ENCODE data around the gene LINGO4. TPM values are rescaled to one million over a fixed set of nuclear protein-coding genes. Genes with fewer than 3 reads are reported as not detected.

LINGO4 gene
- total RNA-seq, result under 1 TPM; 0.33 to 0.39 TPM

GRCh38 chr1:151805066-151805820 is at the start of gene LINGO4:
LINGO4 (minus strand) TSS chr1:151805419; CDS start chr1:151802704, 2,715 bp downstream.
- Mint-ChIP-seq H3K4me3 (no peak within 1 kb of the TSS), H3K9me3 (no peaks in the 10 kb centered on the region), H3K36me3 (no peaks in the 10 kb centered on the region), H3K27ac (no peak within 1 kb of the TSS), H3K4me1 (ENCODE audit: low read depth) (peaks cover 4% of the 10 kb centered on the region), H3K27me3 (no peaks in the 10 kb centered on the region)
- DNase-seq, result no peak
- ChIA-PET CTCF (no interaction called here), POLR2A (no interaction called here)
- intact Hi-C loops (cut with micrococcal nuclease), result no loop called here

- intact Hi-C loops (cut with micrococcal nuclease), result no loop called here
- no peak for DNase-seq
- POLR2A ChIA-PET, result no interaction called here
- peaks cover 3% of the 10 kb centered on the region for H3K4me1 Mint-ChIP-seq (ENCODE audit: low read depth)
- no peaks in the 10 kb centered on the region for H3K27me3 Mint-ChIP-seq
- H3K9me3 Mint-ChIP-seq, result no peaks in the 10 kb centered on the region
- no peak overlapping the region for H3K4me3 Mint-ChIP-seq
- peaks cover 19% of the 10 kb centered on the region for H3K36me3 Mint-ChIP-seq
- H3K27ac Mint-ChIP-seq, result no peak overlapping the region
- CTCF ChIA-PET, result no interaction called here
Measured at GRCh38 chr1:151854658-151855057, 49.4 kb upstream of the LINGO4 start.

- no peak within 1 kb of the TSS for H3K27ac Mint-ChIP-seq
- intact Hi-C loops (cut with micrococcal nuclease), result no loop called here
- H3K27me3 Mint-ChIP-seq, result no peaks in the 10 kb centered on the region
- no peak for DNase-seq
- peaks cover 27% of the 10 kb centered on the region for H3K36me3 Mint-ChIP-seq
- POLR2A ChIA-PET, result interaction anchor here (1.3 kb wide), 1 partner anchor 14 kb away, joined by 3 read pairs; the partner anchor contains the start of gene C2CD4D
- H3K4me1 Mint-ChIP-seq (ENCODE audit: low read depth), result peaks cover 13% of the 10 kb centered on the region
- CTCF ChIA-PET, result interaction anchor here (2.2 kb wide), 1 partner anchor 17 kb away, joined by 4 read pairs; no protein-coding TSS in a partner anchor
- H3K9me3 Mint-ChIP-seq, result no peaks in the 10 kb centered on the region
- no peak within 1 kb of the TSS for H3K4me3 Mint-ChIP-seq
Measured at GRCh38 chr1:151853411-151853943, 48.3 kb upstream of the LINGO4 start, which contains the start of gene THEM5. THEM5 (minus strand) TSS chr1:151853712; CDS start chr1:151853565, 147 bp downstream.

GRCh38 chr1:151852733-151853132 is 47.5 kb upstream of the LINGO4 start:
- H3K27ac Mint-ChIP-seq, result no peak overlapping the region

GRCh38 chr1:151851886-151852285 is 46.7 kb upstream of the LINGO4 start:
- intact Hi-C loops (cut with micrococcal nuclease), result no loop called here
- H3K36me3 Mint-ChIP-seq, result peaks cover 33% of the 10 kb centered on the region
- no peak overlapping the region for H3K27ac Mint-ChIP-seq
- peaks cover 26% of the 10 kb centered on the region for H3K4me1 Mint-ChIP-seq (ENCODE audit: low read depth)
- H3K9me3 Mint-ChIP-seq, result no peaks in the 10 kb centered on the region
- CTCF ChIA-PET, result interaction anchor here (0.9 to 2.2 kb wide), 2 partner anchors 15 to 150 kb away, joined by 3 to 4 read pairs; no protein-coding TSS in a partner anchor
- no peak overlapping the region for H3K4me3 Mint-ChIP-seq
- H3K27me3 Mint-ChIP-seq, result no peaks in the 10 kb centered on the region
- POLR2A ChIA-PET, result interaction anchor here (1.5 kb wide), 1 partner anchor 12 kb away, joined by 5 read pairs; the partner anchor contains the start of gene C2CD4D
- no peak for DNase-seq

More at GRCh38 chr1:151852733-151853132, 47.5 kb upstream of the LINGO4 start:
- Mint-ChIP-seq H3K36me3 (peaks cover 29% of the 10 kb centered on the region), H3K9me3 (no peaks in the 10 kb centered on the region), H3K27me3 (no peaks in the 10 kb centered on the region), H3K4me3 (no peak overlapping the region), H3K4me1 (ENCODE audit: low read depth) (peaks cover 21% of the 10 kb centered on the region)
- intact Hi-C loops (cut with micrococcal nuclease), result no loop called here
- DNase-seq, result no peak
- CTCF ChIA-PET, result interaction anchor here (0.9 to 2.2 kb wide), 2 partner anchors 16 to 149 kb away, joined by 3 to 4 read pairs; no protein-coding TSS in a partner anchor
- POLR2A ChIA-PET, result interaction anchor here (1.5 kb wide), 1 partner anchor 13 kb away, joined by 5 read pairs; the partner anchor contains the start of gene C2CD4D

GRCh38 chr1:151849871-151850270 is 44.7 kb upstream of the LINGO4 start:
- ChIA-PET CTCF (interaction anchor here (4.7 kb wide), 1 partner anchor 12 kb away, joined by 36 read pairs; the partner anchor contains the start of gene C2CD4D), POLR2A (no interaction called here)
- H3K9me3 Mint-ChIP-seq, result no peaks in the 10 kb centered on the region
- intact Hi-C loops (cut with micrococcal nuclease), result loop anchor here (2.0 to 5.0 kb wide), 3 partner anchors 47 to 142 kb away; partner anchors contain the start of gene S100A10
- peaks cover 46% of the 10 kb centered on the region for H3K36me3 Mint-ChIP-seq
- no peaks in the 10 kb centered on the region for H3K27me3 Mint-ChIP-seq
- DNase-seq, result no peak
- peak overlapping the region; percentile 88 for H3K27ac Mint-ChIP-seq
- H3K4me3 Mint-ChIP-seq, result no peak overlapping the region
- H3K4me1 Mint-ChIP-seq (ENCODE audit: low read depth), result peaks cover 39% of the 10 kb centered on the region

GRCh38 chr1:151849126-151849525 is 43.9 kb upstream of the LINGO4 start:
- POLR2A ChIA-PET, result interaction anchor here (0.6 to 1.6 kb wide), 6 partner anchors 9 to 29 kb away, joined by 3 to 5 read pairs (median 4); no protein-coding TSS in a partner anchor
- peaks cover 53% of the 10 kb centered on the region for H3K36me3 Mint-ChIP-seq
- peak overlapping the region; percentile 88 for H3K27ac Mint-ChIP-seq
- no peaks in the 10 kb centered on the region for H3K27me3 Mint-ChIP-seq
- no peaks in the 10 kb centered on the region for H3K9me3 Mint-ChIP-seq
- H3K4me3 Mint-ChIP-seq, result no peak overlapping the region
- CTCF ChIA-PET, result interaction anchor here (0.8 to 4.7 kb wide), 4 partner anchors 9 to 255 kb away, joined by 3 to 36 read pairs (median 4); partner anchors contain the start of gene C2CD4D
- H3K4me1 Mint-ChIP-seq (ENCODE audit: low read depth), result peaks cover 41% of the 10 kb centered on the region
- no peak for DNase-seq
- intact Hi-C loops (cut with micrococcal nuclease), result loop anchor here (2.0 to 5.0 kb wide), 3 partner anchors 48 to 143 kb away; partner anchors contain the start of gene S100A10

GRCh38 chr1:151847867-151848596 is 42.8 kb upstream of the LINGO4 start:
- intact Hi-C loops (cut with micrococcal nuclease), result loop anchor here (1.0 to 5.0 kb wide), 5 partner anchors 9 to 144 kb away; partner anchors contain the start of genes C2CD4D and S100A10
- ChIA-PET POLR2A (interaction anchor here (1.0 to 1.6 kb wide), 7 partner anchors 8 to 28 kb away, joined by 3 to 5 read pairs (median 4); partner anchors contain the start of gene C2CD4D), CTCF (interaction anchor here (1.1 to 4.7 kb wide), 4 partner anchors 10 to 254 kb away, joined by 3 to 36 read pairs (median 4); partner anchors contain the start of gene C2CD4D)
- H3K4me3 Mint-ChIP-seq, result no peak overlapping the region
- no peak for DNase-seq
- peaks cover 58% of the 10 kb centered on the region for H3K36me3 Mint-ChIP-seq
- peak overlapping the region; percentile 88 for H3K27ac Mint-ChIP-seq
- H3K9me3 Mint-ChIP-seq, result no peaks in the 10 kb centered on the region
- no peaks in the 10 kb centered on the region for H3K27me3 Mint-ChIP-seq
- peaks cover 41% of the 10 kb centered on the region for H3K4me1 Mint-ChIP-seq (ENCODE audit: low read depth)

GRCh38 chr1:151846686-151847237 is 41.5 kb upstream of the LINGO4 start:
- DNase-seq, result peak; percentile 62
- Mint-ChIP-seq H3K27me3 (no peaks in the 10 kb centered on the region), H3K4me3 (peak overlapping the region; percentile 7), H3K36me3 (peaks cover 63% of the 10 kb centered on the region), H3K9me3 (no peaks in the 10 kb centered on the region), H3K27ac (peak overlapping the region; percentile 86), H3K4me1 (ENCODE audit: low read depth) (peaks cover 42% of the 10 kb centered on the region)
- ChIA-PET POLR2A (interaction anchor here (1.0 kb wide), 1 partner anchor 9 kb away, joined by 7 read pairs; no protein-coding TSS in a partner anchor), CTCF (interaction anchor here (0.9 to 4.7 kb wide), 8 partner anchors 9 to 519 kb away, joined by 3 to 36 read pairs (median 4); partner anchors contain the start of genes C2CD4D, CGN, MRPL9 and PI4KB)
- intact Hi-C loops (cut with micrococcal nuclease), result loop anchor here (5.0 kb wide), 2 partner anchors 51 to 146 kb away; partner anchors contain the start of gene S100A10

GRCh38 chr1:151846062-151846568 is 40.9 kb upstream of the LINGO4 start:
- H3K4me1 Mint-ChIP-seq (ENCODE audit: low read depth), result peaks cover 44% of the 10 kb centered on the region
- H3K4me3 Mint-ChIP-seq, result peak overlapping the region; percentile 7
- ChIA-PET POLR2A (interaction anchor here (0.9 to 1.0 kb wide), 2 partner anchors 9 to 17 kb away, joined by 3 to 7 read pairs; no protein-coding TSS in a partner anchor), CTCF (interaction anchor here (0.7 to 4.7 kb wide), 11 partner anchors 8 to 519 kb away, joined by 3 to 36 read pairs (median 3); partner anchors contain the start of genes C2CD4D, CGN, MRPL9 and PI4KB)
- intact Hi-C loops (cut with micrococcal nuclease), result loop anchor here (5.0 kb wide), 2 partner anchors 51 to 146 kb away; partner anchors contain the start of gene S100A10
- H3K27ac Mint-ChIP-seq, result peak overlapping the region; percentile 86
- peaks cover 64% of the 10 kb centered on the region for H3K36me3 Mint-ChIP-seq
- no peaks in the 10 kb centered on the region for H3K9me3 Mint-ChIP-seq
- DNase-seq, result peak; percentile 67
- no peaks in the 10 kb centered on the region for H3K27me3 Mint-ChIP-seq
